Gastrocnemius medialis (tissue), 4 donors: ENCODE measurements around the gene DHFR. TPM values are rescaled to one million over a fixed set of nuclear protein-coding genes. Genes with fewer than 3 reads are reported as not detected.

Experiments
- ATAC-seq, 2 donors: fragments of 150-250 bp; one replicate each; pipeline ENCODE4 v1.9.1; 2016
- DNase-seq, 2 donors: peaks; one replicate each; pipeline ENCODE4 v3.0.0-alpha.2; 2019
- H3K27ac ChIP-seq, 4 donors: fragments of 200-600 bp; sonication (generic); 1 replicate in 1 of 4; 2 replicates in 3 of 4; pipeline ENCODE4 v1.5.1; 2016 to 2018; ENCODE audit warnings: mild to moderate bottlenecking in 2 of 4, moderate library complexity in 1 of 4
- H3K27me3 ChIP-seq, 3 donors: fragments of 200-600 bp; sonication (generic) in 2 of 3; 1 replicate in 1 of 3; 2 replicates in 2 of 3; pipeline versions ENCODE4 v1.5.1 to v1.6.0; 2016 to 2019; ENCODE audit warnings: mild to moderate bottlenecking in 1 of 3, moderate library complexity in 1 of 3
- H3K36me3 ChIP-seq, 2 donors: fragments of 200-600 bp; sonication (generic) in 1 of 2; one replicate each; pipeline ENCODE4 v1.5.1; 2017 to 2018
- H3K4me1 ChIP-seq, 2 donors: fragments of 200-600 bp; sonication (generic) in 1 of 2; one replicate each; pipeline ENCODE4 v1.5.1; 2016 to 2017; ENCODE audit warnings: mild to moderate bottlenecking in 2 of 2
- H3K4me3 ChIP-seq, 4 donors: fragments of 200-600 bp; sonication (generic) in 3 of 4; 1 replicate in 1 of 4; 2 replicates in 3 of 4; pipeline ENCODE4 v1.5.1; 2016 to 2019; ENCODE audit warnings: mild to moderate bottlenecking in 2 of 4
- H3K9me3 ChIP-seq, 3 donors: fragments of 200-600 bp; sonication (generic) in 2 of 3; 1 replicate in 1 of 3; 2 replicates in 2 of 3; pipeline ENCODE4 v1.5.1; 2016 to 2019
- CTCF ChIP-seq, 5 experiments: fragments of 450-650 bp in 3 of 5; fragments of 200-600 bp in 2 of 5; sonication (generic) in 2 of 5; IDR thresholded peaks in 4 of 5; conservative IDR thresholded peaks in 1 of 5; 1 replicate in 4 of 5; 2 replicates in 1 of 5; pipeline ENCODE4 v1.5.1; 2016 to 2019; ENCODE audit warnings: antibody characterized with exemption in 5 of 5, mild to moderate bottlenecking in 3 of 5, moderate library complexity in 3 of 5
- POLR2A ChIP-seq, 2 donors: fragments of 450-650 bp; IDR thresholded peaks; one replicate each; pipeline ENCODE4 v1.6.1; 2017; ENCODE audit warnings: antibody characterized with exemption in 2 of 2, mild to moderate bottlenecking in 2 of 2, moderate library complexity in 2 of 2
- in situ Hi-C, 4 donors: fragments of 200-750 bp; cut with MboI; loops; one replicate each; pipeline versions ENCODE4 v1.15.0 to v1.8.0; 2017; ENCODE audit warnings: low sequenced_read_pairs in 4 of 4
- intact Hi-C: fragments of 100-400 bp; cut with DNase I; formaldehyde crosslinking; loops from one replicate; pipeline ENCODE4 v1.15.1; 2023; ENCODE audit warnings: low total_unique reads
- total RNA-seq, 4 donors: library from RNA; depleted of rRNA; stranded (reverse); fragments of >200 nt; gene quantifications; one replicate each; pipeline versions ENCODE4 v1.1.0 to v1.2.3, GENCODE V29; 2016

DHFR gene
- total RNA-seq, 4 donors from 2014 or later: 2.2 to 5.3 (median 3.7) TPM

- Histone ChIP-seq H3K36me3 (no peaks in the 10 kb centered on the region), H3K27ac (no peak overlapping the region), H3K9me3 (no peaks in the 10 kb centered on the region), H3K4me1 (no peaks in the 10 kb centered on the region), H3K27me3 (no peaks in the 10 kb centered on the region), H3K4me3 (no peak overlapping the region)
- intact Hi-C loops: no loop called here
- TF ChIP-seq POLR2A (IDR thresholded peaks at IDR 0.05) (no peak), CTCF (IDR thresholded peaks at IDR 0.05 in 4 of 5, conservative IDR thresholded peaks at IDR 0.05 in 1 of 5) (no peak)
- DNase-seq (no peak), ATAC-seq (no peak)
- in situ Hi-C loops: no loop called here
Measured at GRCh38 chr5:80689627-80690026, 34.8 kb upstream of the DHFR start.

GRCh38 chr5:80688648-80689420, 34.1 kb upstream of the DHFR start:
- no peaks in the 10 kb centered on the region for H3K9me3 ChIP-seq
- no peaks in the 10 kb centered on the region for H3K27me3 ChIP-seq
- H3K4me1 ChIP-seq: no peaks in the 10 kb centered on the region
- H3K36me3 ChIP-seq: no peaks in the 10 kb centered on the region
- H3K4me3 ChIP-seq: no peak overlapping the region
- ATAC-seq: no peak
- DNase-seq: no peak
- TF ChIP-seq CTCF (IDR thresholded peaks at IDR 0.05 in 4 of 5, conservative IDR thresholded peaks at IDR 0.05 in 1 of 5): no peak
- TF ChIP-seq POLR2A (IDR thresholded peaks at IDR 0.05): no peak
- intact Hi-C loops: no loop called here
- no peak overlapping the region for H3K27ac ChIP-seq
- in situ Hi-C loops: no loop called here

DNA sequence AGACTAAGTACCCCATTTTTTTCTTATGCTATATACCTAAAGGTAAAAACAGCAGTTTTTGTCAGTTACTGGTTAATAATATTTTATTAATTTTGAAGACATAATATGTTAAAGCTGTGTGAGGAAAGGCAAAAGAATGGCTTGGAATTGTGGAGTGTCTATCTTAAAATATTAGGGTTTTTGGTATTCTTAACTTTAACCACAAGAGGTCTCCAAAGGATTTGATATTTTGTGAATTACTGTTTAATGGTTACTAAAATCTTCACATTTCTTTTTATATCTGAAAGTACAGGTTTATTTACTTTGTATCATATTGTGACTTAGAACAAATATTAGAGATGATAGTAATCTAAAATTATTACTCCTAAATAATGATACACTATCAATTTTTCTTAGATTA, 32.0 kb upstream of the DHFR start:
- in situ Hi-C loops (no loop called here), intact Hi-C loops (no loop called here)
- no peak for DNase-seq
- Histone ChIP-seq H3K4me1 (no peaks in the 10 kb centered on the region), H3K9me3 (no peaks in the 10 kb centered on the region), H3K36me3 (no peaks in the 10 kb centered on the region), H3K4me3 (no peak overlapping the region), H3K27me3 (no peaks in the 10 kb centered on the region), H3K27ac (no peak overlapping the region)
- no peak for ATAC-seq
- TF ChIP-seq CTCF (IDR thresholded peaks at IDR 0.05 in 4 of 5, conservative IDR thresholded peaks at IDR 0.05 in 1 of 5): peak in 1 of 5 experiments; percentile 22
- TF ChIP-seq POLR2A (IDR thresholded peaks at IDR 0.05): no peak

DNA sequence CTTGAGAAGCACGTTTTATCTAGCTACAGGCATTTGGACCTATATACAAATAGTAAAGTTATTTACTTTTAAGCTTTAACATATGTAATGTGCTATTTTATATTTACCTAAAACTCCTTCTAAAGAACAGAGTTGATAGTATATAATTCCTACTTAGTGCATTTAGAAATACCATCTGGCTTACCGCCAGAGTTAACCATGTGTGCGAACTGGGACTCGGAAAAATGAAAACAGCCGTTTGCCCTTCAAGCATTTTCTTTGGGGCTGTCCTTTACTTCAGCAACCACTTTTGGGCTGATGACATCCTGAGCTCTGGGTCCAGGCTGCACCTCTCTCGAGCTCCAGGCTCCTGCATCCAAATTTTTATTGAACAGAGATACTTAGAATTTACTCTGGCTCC, 21.9 kb upstream of the DHFR start:
- in situ Hi-C loops: no loop called here
- DNase-seq (no peak), ATAC-seq (no peak)
- TF ChIP-seq POLR2A (IDR thresholded peaks at IDR 0.05): no peak
- no peak for TF ChIP-seq CTCF (IDR thresholded peaks at IDR 0.05 in 4 of 5, conservative IDR thresholded peaks at IDR 0.05 in 1 of 5)
- intact Hi-C loops: loop anchor here (10.0 kb wide), 1 partner anchor 518 kb away; no protein-coding TSS in a partner anchor
- Histone ChIP-seq H3K4me1 (no peaks in the 10 kb centered on the region), H3K36me3 (peaks cover 0 to 47% of the 10 kb centered on the region in 2 donors), H3K27me3 (no peaks in the 10 kb centered on the region), H3K4me3 (no peak overlapping the region), H3K27ac (no peak overlapping the region), H3K9me3 (no peaks in the 10 kb centered on the region)
